AG10803 (cell line): ENCODE data around the gene PVALEF.

Experiments
- DNase-seq: peaks from one replicate; pipeline ENCODE4 v3.0.0; 2010; ENCODE audit warnings: low read depth
- H3K4me3 ChIP-seq: 2 replicates; pipeline ENCODE4 v1.5.1; 2011; ENCODE audit warnings: mild to moderate bottlenecking, low read length, control low read depth
- CTCF ChIP-seq: conservative IDR thresholded peaks from 2 replicates; pipeline ENCODE4 v1.5.1; 2011; ENCODE audit warnings: mild to moderate bottlenecking, low read length, control low read depth, inconsistent platforms

Gene PVALEF

DNA sequence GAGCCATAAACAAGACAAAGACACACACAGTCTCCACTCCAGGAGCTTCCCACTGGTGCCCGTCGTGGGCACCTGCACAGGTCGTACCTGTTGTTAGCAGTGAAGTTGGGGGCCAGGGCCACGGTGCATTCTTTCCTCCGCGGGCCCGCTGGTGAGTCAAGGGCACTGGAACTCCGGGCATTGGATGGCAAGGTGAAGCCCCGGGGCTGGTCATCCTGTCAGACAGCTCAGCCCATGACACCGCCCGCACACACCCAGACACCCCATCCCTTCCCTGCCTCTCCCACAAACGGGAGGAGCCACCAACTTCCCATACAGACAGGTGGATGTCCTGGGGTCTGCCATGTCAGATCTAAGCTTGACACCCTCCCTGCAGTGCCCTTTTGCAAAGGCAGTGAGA lies 41.4 kb downstream of the PVALEF start:
- TF ChIP-seq CTCF: no peak
- DNase-seq: no peak

DNA sequence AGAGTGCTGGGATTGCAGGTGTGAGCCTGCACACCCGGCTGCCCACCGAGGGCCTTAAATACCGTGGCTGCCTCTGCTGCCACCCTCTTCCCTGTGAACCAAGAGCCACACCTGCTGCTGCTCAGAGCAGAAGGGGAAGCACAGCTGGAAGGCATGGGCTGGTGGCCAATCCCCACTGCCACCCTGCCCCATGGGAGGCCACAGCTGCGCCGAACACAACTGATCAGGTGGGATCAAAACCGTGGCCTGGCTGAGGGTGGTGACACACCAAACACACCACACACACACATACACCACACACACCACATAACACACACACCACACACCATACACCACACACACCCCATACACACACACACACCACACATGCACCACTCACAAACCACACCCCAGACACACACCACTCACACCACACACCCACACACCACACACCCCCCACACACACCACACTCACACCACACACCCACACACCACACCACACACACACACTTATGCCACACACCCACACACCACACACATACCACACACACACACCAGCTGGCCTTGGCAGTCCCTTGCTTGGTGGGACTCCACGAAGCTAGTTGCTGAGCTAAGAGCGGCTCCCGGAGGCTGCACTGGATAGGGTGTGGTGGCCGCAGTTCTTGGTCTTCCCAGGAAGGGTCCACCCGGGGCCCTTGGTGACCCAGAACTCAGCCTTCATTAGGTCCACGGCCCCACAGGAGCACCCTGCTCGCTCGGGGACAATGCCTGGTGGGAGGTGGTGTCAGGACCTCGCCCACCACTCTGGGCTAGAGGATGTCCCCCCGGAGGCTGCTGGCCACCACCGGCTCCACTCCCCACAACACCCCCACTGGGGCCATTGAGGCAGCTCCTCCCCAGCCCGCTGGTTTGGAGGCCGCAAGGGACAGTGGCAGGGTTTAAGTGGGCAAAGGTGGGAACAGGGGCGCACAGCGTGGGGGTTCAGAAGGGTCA lies 42.6 kb downstream of the PVALEF start:
- no peak for DNase-seq
- no peak overlapping the region for H3K4me3 ChIP-seq
- no peak for TF ChIP-seq CTCF

More for the DNA sequence above, 41.4 kb downstream of the PVALEF start:
- H3K4me3 ChIP-seq: no peak overlapping the region

DNA sequence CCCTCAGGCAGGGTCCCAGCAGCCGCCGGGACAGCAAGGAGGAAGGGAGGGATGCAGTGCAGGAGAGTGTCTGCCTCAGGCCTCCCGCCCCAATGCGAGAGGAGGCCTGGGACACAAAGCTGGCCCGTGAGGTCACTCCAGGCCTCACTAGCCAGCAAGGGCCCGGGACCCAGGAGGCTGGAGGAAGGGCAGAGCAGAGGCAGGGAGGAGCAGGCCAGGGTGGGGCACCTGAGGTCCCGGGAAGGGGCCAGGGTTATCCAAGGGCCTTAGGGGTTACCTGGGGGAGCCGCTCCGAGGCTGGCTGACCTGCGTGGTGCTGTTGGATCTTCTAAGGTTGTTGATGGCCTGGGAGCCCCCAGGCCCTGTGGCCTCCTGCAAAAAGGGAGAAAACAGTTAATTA lies 43.3 kb downstream of the PVALEF start:
- TF ChIP-seq CTCF: no peak
- DNase-seq: no peak
- no peak overlapping the region for H3K4me3 ChIP-seq

DNA sequence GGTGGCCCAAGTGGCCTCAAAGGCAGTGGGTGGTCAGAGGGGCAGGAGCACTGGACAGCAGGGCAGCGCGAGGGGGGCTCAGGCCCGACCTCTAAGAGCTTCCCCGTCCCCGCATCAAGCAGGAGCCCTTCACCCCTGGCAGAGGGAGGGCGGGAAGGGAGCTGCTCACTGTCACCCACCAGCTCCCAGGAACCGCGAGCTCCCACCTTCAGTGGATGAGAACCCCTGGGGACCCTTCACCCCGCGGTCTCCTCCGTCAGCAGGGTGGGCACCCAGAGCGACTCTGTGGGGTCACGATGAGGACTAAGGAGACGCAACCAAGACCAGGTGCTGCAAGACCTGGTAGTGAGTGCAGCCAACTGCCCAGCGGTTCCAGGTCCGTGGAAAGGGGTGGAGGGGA lies 43.8 kb downstream of the PVALEF start:
- no peak for DNase-seq
- no peak overlapping the region for H3K4me3 ChIP-seq
- no peak for TF ChIP-seq CTCF

DNA sequence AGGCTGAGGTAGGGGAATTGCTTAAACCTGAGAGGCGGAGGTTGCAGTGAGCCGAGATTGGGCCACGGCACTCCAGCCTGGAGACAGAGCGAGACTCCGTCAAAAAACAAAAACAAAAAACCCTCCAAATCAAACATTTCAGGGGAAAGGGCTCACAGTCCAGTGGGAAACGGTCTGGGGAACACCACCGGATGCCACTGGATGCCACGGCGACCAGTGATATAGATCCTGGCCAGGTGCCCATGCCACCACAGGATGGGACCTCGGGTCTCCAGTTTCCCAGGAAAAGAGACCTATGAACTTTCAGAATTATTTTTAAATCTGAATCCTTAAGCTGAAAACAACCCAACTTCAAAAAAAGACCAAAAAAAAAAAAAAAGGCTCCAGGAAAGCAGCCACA lies 45.2 kb downstream of the PVALEF start:
- no peak overlapping the region for H3K4me3 ChIP-seq
- TF ChIP-seq CTCF: no peak
- DNase-seq: no peak

DNA sequence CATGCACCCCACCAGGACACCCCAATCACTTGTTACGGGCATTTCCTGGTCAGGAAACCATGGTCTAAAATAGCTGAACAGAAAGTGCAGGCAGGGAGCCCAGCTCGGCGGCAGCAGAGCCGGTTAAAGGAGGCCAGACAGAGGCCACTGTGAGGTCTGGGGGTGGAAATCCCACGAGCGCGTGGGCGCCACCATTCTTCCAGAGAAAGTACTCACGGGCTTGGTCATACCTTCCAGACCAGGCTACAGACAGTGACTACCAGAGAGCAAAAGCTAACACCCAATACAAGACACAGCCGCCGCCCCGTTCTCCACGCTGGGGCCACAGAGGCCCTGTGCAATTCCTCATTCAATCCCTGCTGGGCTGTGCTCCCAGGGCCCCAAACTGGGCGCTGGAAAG lies 45.6 kb downstream of the PVALEF start:
- no peak for DNase-seq
- no peak for TF ChIP-seq CTCF
- no peak overlapping the region for H3K4me3 ChIP-seq

DNA sequence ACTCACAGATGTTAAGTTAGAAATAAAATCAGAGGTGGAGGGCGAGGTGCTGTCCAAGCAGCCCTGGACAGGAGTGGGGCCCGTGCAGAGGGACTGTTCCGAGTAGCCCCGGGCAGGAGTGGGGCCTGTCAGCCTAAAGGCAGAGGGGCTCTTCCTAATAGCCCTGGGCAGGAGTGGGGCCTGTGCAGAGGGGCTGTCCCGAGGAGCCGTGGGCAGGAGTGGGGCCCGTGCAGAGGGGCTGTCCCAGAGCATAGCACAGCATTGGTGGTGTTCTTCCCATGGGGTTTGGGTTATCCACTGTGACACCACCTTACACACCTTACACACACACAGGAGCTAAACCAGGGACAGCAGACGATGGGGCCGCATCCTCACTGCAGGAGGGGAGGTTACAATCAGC lies 47.1 kb downstream of the PVALEF start:
- H3K4me3 ChIP-seq: no peak overlapping the region
- DNase-seq: no peak
- no peak for TF ChIP-seq CTCF
